ENCODE data around the gene STUB1.
"Not testable (repeated sequence)": the region's sequence is repeated elsewhere in the genome, so short reads cannot be mapped to it uniquely, and the experiment has no call there.

The STUB1 gene

DNA sequence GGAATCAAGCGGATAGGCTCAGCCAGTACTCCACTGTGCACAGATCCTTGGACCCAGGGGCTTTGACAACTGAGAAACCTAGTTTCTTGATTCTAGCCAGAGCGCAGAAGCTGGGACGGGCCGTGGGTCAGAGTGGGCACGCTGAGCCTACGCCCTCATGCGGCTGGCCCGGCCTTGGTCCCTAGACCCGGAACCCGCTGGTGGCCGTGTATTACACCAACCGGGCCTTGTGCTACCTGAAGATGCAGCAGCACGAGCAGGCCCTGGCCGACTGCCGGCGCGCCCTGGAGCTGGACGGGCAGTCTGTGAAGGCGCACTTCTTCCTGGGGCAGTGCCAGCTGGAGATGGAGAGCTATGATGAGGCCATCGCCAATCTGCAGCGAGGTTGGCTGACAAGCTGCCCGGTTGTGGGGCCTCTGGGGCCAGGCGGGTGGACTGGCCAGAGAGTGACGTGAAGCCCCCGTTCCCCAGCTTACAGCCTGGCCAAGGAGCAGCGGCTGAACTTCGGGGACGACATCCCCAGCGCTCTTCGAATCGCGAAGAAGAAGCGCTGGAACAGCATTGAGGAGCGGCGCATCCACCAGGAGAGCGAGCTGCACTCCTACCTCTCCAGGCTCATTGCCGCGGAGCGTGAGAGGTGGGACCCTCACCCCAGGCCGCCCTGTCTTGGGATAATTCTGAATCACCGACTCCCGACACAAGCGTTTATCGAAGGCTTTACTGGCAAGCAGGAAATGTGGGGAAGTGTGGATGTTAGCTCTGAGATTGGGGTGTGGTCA, 946 bp downstream of the STUB1 start:
- no peak for DNase-seq

DNA sequence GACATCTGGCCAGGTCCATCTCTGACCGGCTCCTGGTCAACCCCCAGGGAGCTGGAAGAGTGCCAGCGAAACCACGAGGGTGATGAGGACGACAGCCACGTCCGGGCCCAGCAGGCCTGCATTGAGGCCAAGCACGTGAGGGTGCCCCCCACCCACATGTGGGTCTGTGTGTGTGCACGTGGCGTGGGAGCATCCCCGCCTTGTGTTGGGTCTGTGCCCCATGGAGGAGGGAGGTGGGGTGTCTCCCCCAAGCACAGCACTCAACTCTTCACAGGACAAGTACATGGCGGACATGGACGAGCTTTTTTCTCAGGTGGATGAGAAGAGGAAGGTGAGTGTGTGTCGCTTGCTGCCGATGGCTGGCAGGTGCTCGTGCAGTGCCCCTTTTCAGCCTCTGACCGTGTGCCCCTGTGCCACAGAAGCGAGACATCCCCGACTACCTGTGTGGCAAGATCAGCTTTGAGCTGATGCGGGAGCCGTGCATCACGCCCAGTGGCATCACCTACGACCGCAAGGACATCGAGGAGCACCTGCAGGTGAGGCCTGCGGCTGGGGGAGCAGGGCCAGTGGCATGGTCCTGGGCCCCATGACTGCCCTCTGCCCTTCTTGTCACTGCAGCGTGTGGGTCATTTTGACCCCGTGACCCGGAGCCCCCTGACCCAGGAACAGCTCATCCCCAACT, 1.7 kb downstream of the STUB1 start:
- no peak for DNase-seq

DNA sequence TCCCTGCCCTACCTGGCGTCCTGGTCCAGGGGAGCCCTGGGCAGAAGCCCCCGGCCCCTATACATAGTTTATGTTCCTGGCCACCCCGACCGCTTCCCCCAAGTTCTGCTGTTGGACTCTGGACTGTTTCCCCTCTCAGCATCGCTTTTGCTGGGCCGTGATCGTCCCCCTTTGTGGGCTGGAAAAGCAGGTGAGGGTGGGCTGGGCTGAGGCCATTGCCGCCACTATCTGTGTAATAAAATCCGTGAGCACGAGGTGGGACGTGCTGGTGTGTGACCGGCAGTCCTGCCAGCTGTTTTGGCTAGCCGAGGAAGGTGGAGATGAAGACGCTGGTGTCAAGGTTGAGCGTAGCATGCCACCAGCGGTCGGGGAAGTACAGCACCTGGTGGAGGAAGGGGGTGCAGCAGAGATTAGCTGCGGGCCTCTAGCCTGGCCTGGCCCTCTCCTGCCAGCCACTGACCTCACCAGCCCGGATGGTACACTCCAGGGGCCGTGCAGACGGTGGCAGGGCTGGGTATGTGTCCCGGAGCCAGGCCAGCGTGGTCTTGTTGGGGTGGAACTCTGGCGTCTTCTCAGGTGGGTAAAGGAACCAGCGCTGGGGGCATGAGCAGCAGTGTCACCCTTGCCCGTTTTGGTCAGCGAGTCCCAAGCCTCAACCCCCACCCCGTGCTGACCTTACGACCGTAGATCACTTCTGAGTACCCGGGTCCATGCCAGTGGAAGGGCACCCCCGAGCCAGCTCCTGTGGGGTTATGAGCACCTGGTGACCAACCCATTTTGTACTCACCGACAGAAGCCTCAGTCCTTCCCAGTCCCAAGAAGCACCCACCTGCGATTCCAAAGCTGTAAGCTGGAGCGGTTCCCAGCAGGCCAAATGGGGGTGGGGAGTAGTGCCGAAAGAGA, 2.5 kb downstream of the STUB1 start:
- DNase-seq = no peak

- DNase-seq = no peak
These were observed 3.3 kb downstream of the STUB1 start for GRCh38 chr16:683396-684070.

DNA sequence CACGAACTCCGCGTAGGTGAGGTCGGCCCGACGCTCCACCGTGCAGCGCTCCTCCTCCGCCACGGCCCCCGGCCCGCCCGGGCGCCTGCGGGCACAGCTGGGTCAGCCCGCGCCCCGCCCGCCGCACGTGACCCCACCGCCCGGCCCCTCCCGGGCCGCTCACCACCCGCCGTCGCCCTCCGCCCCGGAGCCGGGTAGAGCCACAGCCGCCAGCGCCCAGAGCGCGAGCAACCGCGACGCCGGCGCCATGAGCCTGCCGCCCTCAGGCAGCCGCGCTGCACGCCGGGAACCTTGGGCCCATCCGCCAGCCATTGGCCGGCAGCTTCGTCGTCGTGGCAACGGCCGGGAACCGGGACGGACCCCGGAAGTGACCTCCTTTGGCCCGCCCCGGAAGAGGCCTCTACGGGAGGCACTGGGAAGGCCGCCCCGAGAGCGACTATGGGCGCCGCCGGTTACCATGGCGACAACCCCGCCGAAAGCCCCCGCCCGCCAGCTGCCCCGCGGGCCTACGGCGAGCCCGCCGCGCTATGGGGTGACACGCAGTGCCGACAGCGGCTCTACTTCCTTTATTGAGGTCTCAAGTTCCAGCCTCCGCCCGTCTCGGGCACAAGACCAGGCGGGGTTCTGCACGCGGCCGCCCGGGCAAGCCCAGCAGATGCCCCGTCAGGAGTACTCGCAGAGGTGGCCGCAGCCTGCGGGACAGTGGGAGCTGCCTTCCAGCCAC, 4.0 kb downstream of the STUB1 start, which contains the start of gene JMJD8:
TSS of gene JMJD8 (minus strand) at position 264 of the 724 bp plus-strand sequence. CDS start at position 249, 15 bp downstream.
- DNase-seq = peak; percentile 97 to 99

- DNase-seq = peak; percentile 76 to 89
These were observed 4.9 kb downstream of the STUB1 start for GRCh38 chr16:684961-685696.

GRCh38 chr16:685967-686366, 5.8 kb downstream of the STUB1 start:
- peak in 1 of 2 experiments; percentile 35 for DNase-seq

DNA sequence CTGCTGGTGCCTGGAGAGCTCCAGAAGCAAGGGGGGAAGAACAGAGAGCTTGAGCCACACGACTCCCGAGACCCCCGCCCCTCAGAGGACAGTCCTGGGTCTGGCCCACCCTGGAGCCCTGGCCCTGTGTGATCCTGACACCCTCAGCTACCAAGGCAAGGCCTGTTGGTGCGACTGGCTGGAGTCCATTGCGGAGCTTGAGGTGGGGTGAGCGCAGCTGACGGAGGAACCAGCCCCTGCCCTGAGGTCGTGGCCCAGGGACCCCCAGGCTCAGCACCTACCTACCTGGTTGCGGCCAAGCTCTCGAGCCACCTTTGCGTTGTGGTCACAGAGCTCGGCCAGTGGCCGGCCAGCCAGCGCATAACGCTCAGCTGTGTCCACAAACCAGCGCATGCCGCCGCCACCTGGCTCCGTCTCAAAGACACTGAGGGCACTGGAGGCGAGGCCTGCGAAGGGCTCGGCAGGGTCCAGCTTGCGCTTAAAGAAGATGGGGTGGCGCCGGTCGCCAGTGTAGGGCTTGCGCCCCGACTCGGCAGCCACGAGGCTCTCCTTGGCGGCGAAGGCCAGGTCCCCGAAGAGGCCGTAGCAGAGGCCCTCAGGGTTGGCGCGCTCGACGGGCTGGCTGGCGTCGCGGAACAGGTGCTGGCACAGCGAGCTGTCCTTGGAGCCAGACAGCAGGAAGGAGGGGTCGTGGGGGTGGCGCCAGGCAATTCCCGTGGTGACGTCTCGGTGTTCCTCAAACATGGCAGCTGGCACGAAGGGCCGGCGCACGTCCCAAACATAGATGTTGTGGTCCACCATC, 6.5 kb downstream of the STUB1 start:
- no peak for DNase-seq

DNA sequence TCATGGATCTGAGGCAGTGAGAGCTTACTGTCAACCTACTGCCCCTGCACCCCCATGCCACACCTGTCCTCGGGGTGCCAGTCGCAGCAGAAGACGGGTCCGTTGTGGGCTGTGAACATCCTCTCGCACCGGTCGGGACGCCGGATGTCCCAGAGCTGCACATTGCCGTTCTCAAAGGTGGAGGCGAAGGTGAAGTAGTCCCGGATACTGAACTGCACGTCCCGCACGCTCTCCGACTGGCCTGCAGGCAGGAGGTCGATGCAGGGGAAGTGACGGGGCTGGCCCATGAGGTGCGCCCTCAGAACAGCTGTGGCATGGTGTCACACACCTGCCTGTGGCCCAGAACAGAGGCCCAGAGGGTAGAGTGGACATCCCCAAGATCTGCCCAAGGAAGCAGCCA, 7.3 kb downstream of the STUB1 start:
- DNase-seq = no peak

DNA sequence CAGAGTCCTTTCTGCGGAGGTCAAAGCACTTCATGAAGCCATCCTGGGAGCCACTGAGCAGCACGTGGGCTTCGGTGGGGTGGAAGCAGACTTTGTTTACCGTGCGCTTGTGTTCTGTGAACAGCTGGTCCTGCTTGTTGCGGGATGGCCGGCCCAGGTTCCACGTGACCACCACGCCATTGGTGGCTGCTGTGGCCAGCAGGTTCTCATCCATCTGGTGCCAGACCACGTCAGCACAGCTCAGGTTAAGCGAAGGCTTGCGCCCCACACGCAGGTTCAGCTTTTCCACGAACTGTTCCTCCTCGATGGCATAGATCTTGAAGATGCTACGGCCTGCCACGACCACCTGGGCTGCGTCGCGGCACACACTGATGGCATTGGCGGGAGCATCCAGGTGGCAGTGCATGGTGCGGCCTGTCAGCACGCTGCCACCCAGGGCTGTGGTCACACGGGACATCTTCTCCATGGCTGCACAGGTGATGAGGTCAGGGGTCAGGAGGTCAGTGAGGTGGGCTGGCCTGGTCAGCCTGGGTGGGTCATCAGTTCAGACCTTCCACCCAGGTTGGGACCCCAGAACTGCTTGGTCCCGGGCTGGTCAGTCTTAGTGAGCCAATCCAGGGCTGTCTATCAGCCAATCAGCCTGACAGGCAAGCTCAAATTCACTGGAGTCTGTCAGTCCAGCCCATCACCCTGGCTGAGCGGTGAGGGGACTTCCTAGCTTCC, 9.1 kb downstream of the STUB1 start:
- DNase-seq = no peak

GRCh38 chr16:691242-691641, 11.0 kb downstream of the STUB1 start:
- not testable (repeated sequence) for DNase-seq

- DNase-seq = no peak
These were observed 12.3 kb downstream of the STUB1 start for GRCh38 chr16:692356-693108.

DNA sequence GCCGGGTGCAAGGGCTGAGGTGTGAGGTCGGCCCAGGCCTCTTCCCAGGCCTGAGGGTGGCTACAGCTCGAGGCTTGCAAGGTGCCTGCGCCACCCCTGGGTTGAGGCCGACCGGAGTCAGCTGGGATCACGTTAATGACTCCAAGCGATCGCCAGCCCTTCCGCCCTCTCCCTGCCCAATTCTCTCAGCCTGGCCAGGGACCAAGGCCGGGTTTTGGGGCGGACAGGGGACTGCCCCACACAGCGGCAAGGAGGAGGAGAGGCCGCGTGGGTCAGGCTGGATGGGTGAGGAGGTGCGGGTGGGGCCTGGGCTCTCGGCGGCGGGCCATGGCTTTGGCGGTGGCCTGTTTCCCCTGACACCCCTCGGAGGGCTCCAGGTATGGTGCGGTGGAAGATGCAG, 13.2 kb downstream of the STUB1 start:
- DNase-seq = no peak

DNA sequence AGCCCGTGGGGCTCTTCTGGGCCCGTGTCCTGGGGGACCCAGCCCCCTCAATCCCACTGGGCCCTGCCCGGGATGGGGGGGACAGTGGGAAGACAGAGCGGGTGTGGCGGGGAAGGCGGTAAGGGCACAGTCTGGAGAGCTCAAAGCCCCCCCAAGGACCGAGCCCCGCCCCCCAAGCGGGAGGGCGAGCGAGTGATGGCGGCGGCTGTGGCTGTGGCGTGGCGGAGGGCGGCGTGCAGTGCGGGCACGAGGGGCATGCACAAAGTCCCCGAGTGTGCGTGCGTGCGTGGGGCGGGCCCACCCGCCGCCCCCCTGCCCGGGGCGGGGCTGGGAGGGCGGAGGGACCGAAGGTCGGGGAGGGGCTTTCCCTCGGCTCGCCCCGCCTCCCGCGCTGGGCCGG, 13.6 kb downstream of the STUB1 start:
- DNase-seq = no peak

DNA sequence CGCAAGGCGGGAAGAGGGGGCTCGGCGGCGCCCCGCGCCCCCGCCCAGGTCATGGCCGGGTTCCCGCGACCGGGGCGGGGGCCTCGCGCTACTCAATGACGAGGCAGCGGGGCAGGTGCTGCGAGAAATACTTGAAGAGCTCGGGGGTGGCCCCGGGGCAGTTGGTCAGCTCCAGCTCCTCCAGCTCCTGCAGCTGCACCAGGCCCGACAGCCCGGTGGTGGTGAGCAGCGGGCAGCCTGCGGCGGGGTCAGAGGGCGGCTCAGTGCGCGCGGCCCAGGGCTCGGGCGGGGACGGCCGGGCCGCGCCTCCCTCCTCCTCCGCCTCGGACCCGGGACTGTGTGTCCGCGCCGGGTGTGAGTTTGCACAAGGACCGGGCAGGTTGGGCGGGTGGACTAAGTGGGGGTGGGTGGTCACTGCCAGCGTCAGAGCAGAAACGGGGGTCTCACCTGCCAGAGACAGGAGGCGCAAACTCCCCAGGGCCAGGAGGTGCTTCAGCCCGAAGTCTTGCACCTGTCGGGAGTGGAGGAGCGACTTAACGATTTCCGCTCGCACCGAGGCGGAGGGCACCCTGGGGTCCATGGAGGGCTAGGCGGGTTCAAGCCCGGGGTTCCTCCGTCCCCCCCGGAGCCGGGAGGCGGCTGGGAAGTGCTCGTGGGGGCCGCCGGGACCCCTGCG, 14.1 kb downstream of the STUB1 start:
- DNase-seq = no peak

- DNase-seq = no peak
These were observed 14.7 kb downstream of the STUB1 start for GRCh38 chr16:694863-695354.

- peak; percentile 85 to 93 for DNase-seq
These were observed 15.3 kb downstream of the STUB1 start for GRCh38 chr16:695355-696089.
